GM19324 (cell line): Measurements from ENCODE around the gene VIPAS39.
A peak's percentile ranks its signal among the peaks of the same experiment; 100 is the strongest.
"Not testable (repeated sequence)": the region's sequence is repeated elsewhere in the genome, so short reads cannot be mapped to it uniquely, and the experiment has no call there.

Source experiments
- ATAC-seq: cut with Tn5 transposase; IDR thresholded peaks from one replicate; pipeline ENCODE4 v1.9.1; 2021; ENCODE audit warnings: mild to moderate bottlenecking, moderate library complexity; ENCODE audit not compliant: unreplicated experiment, low FRiP score

Gene VIPAS39

GRCh38 chr14:77473921-77474320 lies 16.5 kb upstream of the VIPAS39 start:
- no peak for ATAC-seq

GRCh38 chr14:77470224-77470870 lies 12.9 kb upstream of the VIPAS39 start:
- no peak for ATAC-seq

- ATAC-seq: no peak
These were observed 12.1 kb upstream of the VIPAS39 start for GRCh38 chr14:77469539-77469938.

GRCh38 chr14:77469067-77469505 lies 11.7 kb upstream of the VIPAS39 start:
- ATAC-seq: no peak

- no peak for ATAC-seq
These were observed 10.4 kb upstream of the VIPAS39 start for GRCh38 chr14:77467801-77468200.

- ATAC-seq: no peak
These were observed 1.8 kb upstream of the VIPAS39 start for GRCh38 chr14:77459072-77459723.

GRCh38 chr14:77458249-77458950 lies 999 bp upstream of the VIPAS39 start:
- peak; percentile 19 for ATAC-seq

GRCh38 chr14:77457115-77457521 lies 283 bp downstream of the VIPAS39 start:
- no peak for ATAC-seq

- ATAC-seq: no peak
These were observed 1.3 kb downstream of the VIPAS39 start for GRCh38 chr14:77455966-77456640.

- ATAC-seq: no peak
These were observed 15.2 kb downstream of the VIPAS39 start for GRCh38 chr14:77442196-77442595.

GRCh38 chr14:77439861-77440260 lies 17.5 kb downstream of the VIPAS39 start:
- no peak for ATAC-seq

- ATAC-seq: no peak
These were observed 18.8 kb downstream of the VIPAS39 start for GRCh38 chr14:77438596-77438995.

GRCh38 chr14:77436042-77436441 lies 21.4 kb downstream of the VIPAS39 start:
- ATAC-seq: no peak

GRCh38 chr14:77426396-77426795 lies 31.0 kb downstream of the VIPAS39 start:
- ATAC-seq: no peak

- no peak for ATAC-seq
These were observed 32.5 kb downstream of the VIPAS39 start for GRCh38 chr14:77424862-77425261.

- no peak for ATAC-seq
These were observed 34.0 kb downstream of the VIPAS39 start, which contains the start of gene NOXRED1 for GRCh38 chr14:77423423-77423822. Gene NOXRED1, minus strand, starts transcription at chr14:77423523. Its CDS starts 634 bp downstream, at chr14:77422889.

- ATAC-seq: no peak
These were observed 36.2 kb downstream of the VIPAS39 start for GRCh38 chr14:77421201-77421600.

GRCh38 chr14:77416836-77417235 lies 40.6 kb downstream of the VIPAS39 start:
- ATAC-seq: no peak

GRCh38 chr14:77416098-77416497 lies 41.3 kb downstream of the VIPAS39 start:
- ATAC-seq: not testable (repeated sequence)

GRCh38 chr14:77415403-77416030 lies 41.9 kb downstream of the VIPAS39 start:
- ATAC-seq: not testable (repeated sequence)
